Myocyte (in vitro differentiated cells): Measurements from ENCODE around the gene FBRSL1. TPM values are rescaled to one million over a fixed set of nuclear protein-coding genes. Genes with fewer than 3 reads are reported as not detected.

Source experiments
- DNase-seq: peaks from one replicate; pipeline ENCODE4 v3.0.0-alpha.2; 2012; ENCODE audit warnings: low read depth
- total RNA-seq: library from RNA; depleted of rRNA; stranded (reverse); fragments of >200 nt; gene quantifications from 2 replicates; pipeline ENCODE4 v1.2.3, GENCODE V29; 2014

The FBRSL1 gene
- total RNA-seq, 1 donor from 2014 or later, result 13.1 TPM

- no peak for DNase-seq
These were observed 48.7 kb downstream of the FBRSL1 start for GRCh38 chr12:132538663-132538990.

- no peak for DNase-seq
These were observed 49.2 kb downstream of the FBRSL1 start for GRCh38 chr12:132539016-132539773.

DNA sequence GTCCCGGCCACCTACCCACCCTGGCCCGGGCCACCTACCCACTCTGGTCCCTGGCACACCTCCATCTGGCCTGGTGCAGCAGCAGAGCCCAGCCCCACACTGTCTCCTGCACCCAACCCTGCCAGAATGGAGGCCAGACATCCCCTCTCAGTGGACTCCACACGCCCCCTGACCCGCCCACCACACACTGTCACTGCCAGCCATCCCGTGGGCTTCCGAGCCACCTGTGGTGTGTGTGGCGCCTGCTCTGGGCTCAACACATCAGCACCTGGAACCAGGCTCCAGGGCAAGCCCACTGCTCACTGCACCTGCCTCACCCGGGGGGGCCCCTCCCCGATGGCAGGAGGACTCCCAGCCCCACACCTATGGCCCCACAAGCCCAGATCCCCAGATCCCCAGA lies 50.5 kb downstream of the FBRSL1 start:
- DNase-seq, result no peak

- no peak for DNase-seq
These were observed 51.2 kb downstream of the FBRSL1 start for GRCh38 chr12:132541200-132541599.

DNA sequence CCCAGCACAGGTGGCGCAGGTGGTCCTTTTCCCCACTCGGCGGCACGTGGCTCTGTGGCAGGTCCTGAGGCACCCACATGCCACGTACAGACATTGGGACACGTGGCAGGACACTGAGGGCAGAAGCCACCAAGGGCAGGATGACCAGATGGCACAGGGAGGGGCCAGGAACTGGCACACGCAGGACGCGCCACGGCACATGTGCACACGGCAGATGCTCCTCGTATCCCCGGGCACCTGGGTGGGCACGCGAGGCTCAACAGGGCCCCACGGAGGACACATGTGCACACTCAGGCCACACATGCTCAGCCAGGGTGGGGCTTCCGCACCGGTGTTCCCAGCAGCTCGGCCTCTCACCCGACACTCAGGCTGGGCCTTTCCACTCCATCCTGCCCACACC lies 52.0 kb downstream of the FBRSL1 start:
- no peak for DNase-seq

GRCh38 chr12:132542661-132543060 lies 52.7 kb downstream of the FBRSL1 start:
- no peak for DNase-seq

- no peak for DNase-seq
These were observed 53.5 kb downstream of the FBRSL1 start for GRCh38 chr12:132543298-132544079.

GRCh38 chr12:132544080-132544397 lies 54.1 kb downstream of the FBRSL1 start:
- no peak for DNase-seq

GRCh38 chr12:132544498-132544897 lies 54.5 kb downstream of the FBRSL1 start:
- DNase-seq, result no peak

GRCh38 chr12:132545164-132545953 lies 55.4 kb downstream of the FBRSL1 start:
- no peak for DNase-seq

GRCh38 chr12:132545955-132546354 lies 56.0 kb downstream of the FBRSL1 start:
- DNase-seq, result no peak

GRCh38 chr12:132546647-132547046 lies 56.7 kb downstream of the FBRSL1 start:
- no peak for DNase-seq

GRCh38 chr12:132547205-132547740 lies 57.3 kb downstream of the FBRSL1 start:
- no peak for DNase-seq

GRCh38 chr12:132548430-132549058 lies 58.6 kb downstream of the FBRSL1 start:
- no peak for DNase-seq

GRCh38 chr12:132549059-132549458 lies 59.1 kb downstream of the FBRSL1 start:
- DNase-seq, result no peak

DNA sequence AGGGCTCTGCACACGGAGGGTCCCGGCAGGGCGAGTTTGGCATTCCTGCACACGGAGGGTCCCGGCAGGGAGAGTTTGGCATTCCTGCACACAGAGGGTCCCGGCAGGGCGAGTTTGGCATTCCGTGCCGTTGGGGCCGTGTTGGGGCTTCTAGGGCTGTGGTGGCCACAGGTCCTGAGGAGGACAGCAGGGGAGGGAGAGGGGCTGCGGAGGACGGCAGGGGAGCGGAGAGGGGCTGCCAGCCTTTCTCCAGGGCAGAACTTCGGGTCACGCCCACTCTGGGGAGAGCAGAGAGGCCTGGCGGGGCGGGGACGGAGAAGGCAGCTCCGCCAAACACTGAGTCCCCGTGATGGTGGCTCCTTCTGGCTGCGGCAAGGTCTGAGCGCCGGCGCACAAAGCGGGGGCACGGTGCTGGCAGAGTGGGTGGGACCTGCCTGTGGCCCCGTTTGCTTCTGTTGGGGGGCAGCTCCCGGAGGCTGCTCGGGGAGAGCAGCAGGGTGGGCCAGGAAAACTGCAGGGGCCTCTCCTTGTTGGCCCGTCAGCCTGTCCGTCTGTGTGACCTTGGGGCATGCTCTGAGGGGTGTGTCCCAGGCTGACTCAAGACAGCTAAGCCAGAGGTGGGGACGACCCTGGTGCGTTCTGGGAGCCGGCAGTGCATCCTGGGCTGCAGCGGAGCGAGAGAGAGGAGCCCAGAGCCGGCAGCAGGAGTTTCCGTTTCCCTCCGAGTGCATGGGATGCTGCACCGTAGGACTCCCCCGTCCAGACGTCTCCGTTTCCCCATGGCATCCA lies 60.3 kb downstream of the FBRSL1 start:
- no peak for DNase-seq

- no peak for DNase-seq
These were observed 61.1 kb downstream of the FBRSL1 start for GRCh38 chr12:132550830-132551640.

GRCh38 chr12:132551641-132552031 lies 61.7 kb downstream of the FBRSL1 start:
- DNase-seq, result no peak

DNA sequence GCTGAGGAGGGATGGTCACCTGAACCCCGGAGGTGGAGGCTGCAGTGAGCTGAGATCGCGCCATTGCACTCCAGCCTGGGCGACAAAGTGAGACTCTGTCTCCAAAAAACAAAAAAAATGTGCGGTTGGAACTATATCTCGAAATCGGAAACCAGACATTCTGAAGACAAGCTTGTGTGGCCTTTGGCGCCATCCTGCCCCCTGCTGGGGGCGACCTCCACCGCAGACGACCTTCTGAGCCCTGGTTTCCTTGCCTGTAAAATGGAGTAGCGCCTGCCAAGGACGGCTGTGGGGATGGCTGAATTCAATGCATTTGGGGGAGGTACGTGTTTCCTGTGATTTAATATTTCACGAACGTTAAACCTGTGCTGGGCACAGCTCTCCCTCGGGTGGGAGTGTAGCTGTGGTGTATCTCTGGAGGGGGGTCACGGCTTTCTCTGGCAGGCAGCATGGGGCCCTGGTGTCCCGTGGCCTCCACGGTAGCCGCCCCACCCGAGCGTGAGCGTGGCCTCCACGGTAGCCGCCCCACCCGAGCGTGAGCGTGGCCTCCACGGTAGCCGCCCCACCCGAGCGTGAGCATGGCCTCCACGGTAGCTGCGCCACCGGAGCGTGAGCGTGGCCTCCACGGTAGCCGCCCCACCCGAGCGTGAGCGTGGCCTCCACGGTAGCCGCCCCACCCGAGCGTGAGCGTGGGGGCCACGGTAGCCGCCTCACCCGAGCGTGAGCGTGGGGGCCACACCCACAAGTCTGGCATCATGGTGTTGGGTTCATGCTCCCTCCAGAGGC lies 65.1 kb downstream of the FBRSL1 start:
- no peak for DNase-seq
